IMR-90 (cell line): ENCODE results near the gene NFKB1. TPM values are rescaled to one million over a fixed set of nuclear protein-coding genes. Genes with fewer than 3 reads are reported as not detected.
"Not testable (repeated sequence)": the region's sequence is repeated elsewhere in the genome, so short reads cannot be mapped to it uniquely, and the experiment has no call there.

Experiments
- ATAC-seq: fragments of 200-7000 bp; cut with Tn5 transposase; 2 replicates; pipeline ENCODE4 v1.9.1; 2020; ENCODE audit warnings: low read depth, mild to moderate bottlenecking, moderate library complexity
- BruUV-seq: library from RNA; stranded (reverse); fragments of 400-500 nt; replicated peaks from 2 replicates; lab custom pipeline; 2021; lab: Mats Ljungman, UMichigan
- CTCF ChIA-PET: fragments of 300-600 bp; formaldehyde crosslinking; extraction: SDS; loops from one replicate; lab custom pipeline; 2021; ENCODE audit warnings: antibody characterized with exemption; lab: Yijun Ruan, JAX
- POLR2A ChIA-PET: fragments of 300-600 bp; sonication (Branson Sonifier 250); formaldehyde crosslinking; loops from one replicate; lab custom pipeline; 2022; ENCODE audit warnings: antibody characterized with exemption; ENCODE audit not compliant: unreplicated experiment; lab: Charles Lee
- DNase-seq: peaks from one replicate; pipeline ENCODE4 v3.0.0; 2013
- H2AFZ ChIP-seq: replicated peaks from 2 replicates; pipeline ENCODE3; 2013; ENCODE audit warnings: low read length, mild to moderate bottlenecking; ENCODE audit not compliant: poor library complexity
- H2AK5ac ChIP-seq: 2 replicates; pipeline ENCODE4 v1.6.1; 2013; ENCODE audit warnings: low read depth, low read length, inconsistent platforms
- H2AK9ac ChIP-seq: replicated peaks from 2 replicates; pipeline ENCODE3; 2013; ENCODE audit warnings: mild to moderate bottlenecking, low read depth, low read length, moderate library complexity; ENCODE audit not compliant: poor library complexity
- H2BK120ac ChIP-seq: 2 replicates; pipeline ENCODE4 v1.6.1; 2013; ENCODE audit warnings: low read depth, low read length, inconsistent platforms
- H2BK15ac ChIP-seq: 3 replicates; pipeline ENCODE4 v1.6.1; 2013; ENCODE audit warnings: low read depth, low read length, inconsistent platforms
- H2BK20ac ChIP-seq: 2 replicates; pipeline ENCODE4 v1.6.1; 2013; ENCODE audit warnings: low read depth, mild to moderate bottlenecking, inconsistent platforms, low read length, moderate library complexity
- H2BK5ac ChIP-seq: 2 replicates; pipeline ENCODE4 v1.6.1; 2013; ENCODE audit warnings: mild to moderate bottlenecking, low read depth, low read length, inconsistent platforms; ENCODE audit not compliant: poor library complexity, severe bottlenecking
- H3K14ac ChIP-seq: replicated peaks from 2 replicates; pipeline ENCODE4 v1.6.1; 2013; ENCODE audit warnings: low read depth, low read length, inconsistent platforms
- H3K18ac ChIP-seq: 2 replicates; pipeline ENCODE4 v1.6.1; 2013; ENCODE audit warnings: low read depth, low read length, control low read depth
- H3K23ac ChIP-seq: 2 replicates; pipeline ENCODE4 v1.6.1; 2013; ENCODE audit warnings: low read depth, low read length, inconsistent platforms
- H3K27ac ChIP-seq: 2 replicates; pipeline ENCODE4 v1.5.1; 2013; ENCODE audit warnings: mild to moderate bottlenecking, control low read depth, low read length; ENCODE audit not compliant: insufficient read depth
- H3K27me3 ChIP-seq: 2 replicates; pipeline ENCODE4 v1.6.1; 2013; ENCODE audit warnings: low read length; ENCODE audit not compliant: control insufficient read depth, insufficient read depth
- H3K36me3 ChIP-seq: 2 replicates; pipeline ENCODE4 v1.6.1; 2013; ENCODE audit warnings: low read length, mixed read lengths; ENCODE audit not compliant: control insufficient read depth, insufficient read depth
- H3K4ac ChIP-seq: 2 replicates; pipeline ENCODE4 v1.6.1; 2013; ENCODE audit warnings: low read depth, low read length, inconsistent platforms
- H3K4me1 ChIP-seq: 2 replicates; pipeline ENCODE4 v1.6.1; 2013; ENCODE audit warnings: low read length, mixed read lengths; ENCODE audit not compliant: control insufficient read depth, insufficient read depth
- H3K4me2 ChIP-seq: 2 replicates; pipeline ENCODE4 v1.6.1; 2013; ENCODE audit warnings: low read depth, mild to moderate bottlenecking, control low read depth, low read length, moderate library complexity
- H3K4me3 ChIP-seq: 2 replicates; pipeline ENCODE4 v1.5.1; 2013; ENCODE audit warnings: low read depth, mild to moderate bottlenecking, control low read depth, low read length, moderate library complexity; ENCODE audit not compliant: insufficient read depth
- H3K56ac ChIP-seq: 2 replicates; pipeline ENCODE4 v1.6.1; 2013; ENCODE audit warnings: low read length, inconsistent platforms; ENCODE audit not compliant: insufficient read depth; ENCODE audit errors: extremely low read depth
- H3K79me1 ChIP-seq, 2 experiments: 2 replicates each; pipeline ENCODE4 v1.6.1; 2013; ENCODE audit warnings: low read length in 2 of 2, inconsistent platforms in 1 of 2, low read depth in 1 of 2
- H3K9ac ChIP-seq: 2 replicates; pipeline ENCODE4 v1.6.1; 2013; ENCODE audit warnings: low read depth, low read length, control low read depth
- H3K9me1 ChIP-seq: 2 replicates; pipeline ENCODE4 v1.6.1; 2013; ENCODE audit warnings: low read length, inconsistent platforms; ENCODE audit not compliant: insufficient read depth
- H3K9me3 ChIP-seq: 2 replicates; pipeline ENCODE4 v1.6.1; 2013; ENCODE audit warnings: low read length; ENCODE audit not compliant: control insufficient read depth, insufficient read depth
- H4K20me1 ChIP-seq: 2 replicates; pipeline ENCODE4 v1.6.1; 2013; ENCODE audit warnings: low read length, inconsistent platforms; ENCODE audit not compliant: insufficient read depth
- H4K5ac ChIP-seq: 2 replicates; pipeline ENCODE4 v1.6.1; 2013; ENCODE audit warnings: mild to moderate bottlenecking, low read depth, low read length, control low read depth
- H4K8ac ChIP-seq, 2 experiments: 2 replicates each; pipeline ENCODE4 v1.6.1; 2013; ENCODE audit warnings: low read depth in 2 of 2, low read length in 2 of 2, control low read depth in 1 of 2, inconsistent platforms in 1 of 2
- H4K91ac ChIP-seq: 2 replicates; pipeline ENCODE4 v1.6.1; 2013; ENCODE audit warnings: low read depth, low read length, inconsistent platforms; ENCODE audit not compliant: insufficient read depth
- MAZ ChIP-seq: IDR thresholded peaks from 2 replicates; pipeline ENCODE4 v1.6.1; 2012; ENCODE audit warnings: low read depth, mild to moderate bottlenecking, low read length, improper control_type of control experiment, moderate library complexity, borderline replicate concordance
- NFE2L2 ChIP-seq: fragments of 150-350 bp; IDR thresholded peaks from 2 replicates; pipeline ENCODE4 v1.6.1; 2016; ENCODE audit warnings: low read depth, mild to moderate bottlenecking, low read length
- WGBS, 2 experiments: methylation state at CpG; one replicate each; pipeline versions ENCODE4 v1.1.5 to v1.1.7; 2013; ENCODE audit warnings: missing lambda C conversion rate in 2 of 2; ENCODE audit not compliant: insufficient read length in 1 of 2; ENCODE audit errors: extremely low coverage in 2 of 2; 5-methylcytosine and 5-hydroxymethylcytosine counted together
- dilution Hi-C: fragments of 300-500 bp; cut with HindIII; formaldehyde crosslinking; loops from one replicate; pipeline ENCODE4 v1.14.3; 2018; ENCODE audit warnings: low sequenced_read_pairs; ENCODE audit not compliant: unreplicated experiment
- in situ Hi-C: fragments of 300-500 bp; cut with MboI; formaldehyde crosslinking; loops from 3 replicates; pipeline ENCODE4 v1.14.3; 2019; ENCODE audit warnings: low sequenced_read_pairs, inconsistent platforms, mixed read lengths
- intact Hi-C: fragments of 100-400 bp; cut with micrococcal nuclease; formaldehyde crosslinking; loops from 2 replicates; pipeline ENCODE4 v1.10.0; 2022
- polyA plus RNA-seq, 3 experiments: library from polyadenylated mRNA; depleted of rRNA; stranded (reverse); fragments of >200 nt; gene quantifications; 2 replicates each; pipeline ENCODE4 v1.2.3, GENCODE V29; 2012; ENCODE audit warnings: low replicate concordance in 1 of 3
- total RNA-seq: library from RNA; depleted of rRNA; stranded (reverse); fragments of >200 nt; gene quantifications from 2 replicates; pipeline ENCODE4 v1.2.3, GENCODE V29; 2012
- TF ChIP-seq, protein P1 (sequence below): conservative IDR thresholded peaks from 2 replicates; pipeline ENCODE4 v1.5.1; 2012; ENCODE audit warnings: mild to moderate bottlenecking, low read depth, low read length, improper control_type of control experiment

The NFKB1 gene
- total and polyA plus RNA-seq, 2 of the 4 experiments (the other 2 are of a cell fraction) = 19.8 to 24.6 TPM

DNA sequence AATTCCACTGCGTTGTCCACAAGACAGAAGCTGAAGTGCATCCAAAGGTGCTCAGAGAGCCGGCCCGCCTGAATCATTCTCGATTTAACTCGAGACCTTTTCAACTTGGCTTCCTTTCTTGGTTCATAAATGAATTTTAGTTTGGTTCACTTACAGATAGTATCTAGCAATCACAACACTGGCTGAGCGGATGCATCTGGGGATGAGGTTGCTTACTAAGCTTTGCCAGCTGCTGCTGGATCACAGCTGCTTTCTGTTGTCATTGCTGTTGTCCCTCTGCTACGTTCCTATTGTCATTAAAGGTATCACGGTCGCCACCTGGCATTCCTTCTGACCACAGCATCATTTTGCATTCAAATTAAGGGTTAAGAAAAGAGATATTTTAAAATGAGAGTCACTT, 115.5 kb downstream of the NFKB1 start:
- no peak overlapping the region for H2BK20ac ChIP-seq
- no peak overlapping the region for H4K8ac ChIP-seq
- H3K27ac ChIP-seq = no peak overlapping the region
- H3K14ac ChIP-seq = no peak overlapping the region
- CTCF ChIA-PET = no interaction called here
- H4K5ac ChIP-seq = no peak overlapping the region
- peaks cover 32% of the 10 kb centered on the region for H3K36me3 ChIP-seq
- TF ChIP-seq, protein P1, sequence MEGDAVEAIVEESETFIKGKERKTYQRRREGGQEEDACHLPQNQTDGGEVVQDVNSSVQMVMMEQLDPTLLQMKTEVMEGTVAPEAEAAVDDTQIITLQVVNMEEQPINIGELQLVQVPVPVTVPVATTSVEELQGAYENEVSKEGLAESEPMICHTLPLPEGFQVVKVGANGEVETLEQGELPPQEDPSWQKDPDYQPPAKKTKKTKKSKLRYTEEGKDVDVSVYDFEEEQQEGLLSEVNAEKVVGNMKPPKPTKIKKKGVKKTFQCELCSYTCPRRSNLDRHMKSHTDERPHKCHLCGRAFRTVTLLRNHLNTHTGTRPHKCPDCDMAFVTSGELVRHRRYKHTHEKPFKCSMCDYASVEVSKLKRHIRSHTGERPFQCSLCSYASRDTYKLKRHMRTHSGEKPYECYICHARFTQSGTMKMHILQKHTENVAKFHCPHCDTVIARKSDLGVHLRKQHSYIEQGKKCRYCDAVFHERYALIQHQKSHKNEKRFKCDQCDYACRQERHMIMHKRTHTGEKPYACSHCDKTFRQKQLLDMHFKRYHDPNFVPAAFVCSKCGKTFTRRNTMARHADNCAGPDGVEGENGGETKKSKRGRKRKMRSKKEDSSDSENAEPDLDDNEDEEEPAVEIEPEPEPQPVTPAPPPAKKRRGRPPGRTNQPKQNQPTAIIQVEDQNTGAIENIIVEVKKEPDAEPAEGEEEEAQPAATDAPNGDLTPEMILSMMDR = no peak
- TF ChIP-seq NFE2L2 = no peak
- no peak for TF ChIP-seq MAZ
- H2AK9ac ChIP-seq = no peak overlapping the region
- no peaks in the 10 kb centered on the region for H3K27me3 ChIP-seq
- no peaks in the 10 kb centered on the region for H3K79me1 ChIP-seq
- H3K56ac ChIP-seq = no peak overlapping the region
- H3K23ac ChIP-seq = no peak overlapping the region
- no peak overlapping the region for H3K4ac ChIP-seq
- H2AK5ac ChIP-seq = no peak overlapping the region
- intact Hi-C loops (no loop called here), in situ Hi-C loops (loop anchor here (5.0 kb wide), 1 partner anchor 391 kb away; no protein-coding TSS in a partner anchor), dilution Hi-C loops (loop anchor here (25.0 kb wide), 1 partner anchor 396 kb away; the partner anchor contains the start of gene SLC9B1)
- H3K4me3 ChIP-seq = no peak overlapping the region
- no peak for ATAC-seq
- H3K9me3 ChIP-seq = no peaks in the 10 kb centered on the region
- no peak for DNase-seq
- no peaks in the 10 kb centered on the region; the same call in 1 of the 2 replicates for H3K9me1 ChIP-seq
- H2AFZ ChIP-seq = no peak overlapping the region
- H2BK15ac ChIP-seq = no peak overlapping the region
- H2BK120ac ChIP-seq = no peak overlapping the region
- BruUV-seq = TSS peak; percentile 76
- no peak overlapping the region for H3K4me2 ChIP-seq
- H3K18ac ChIP-seq = no peak overlapping the region
- POLR2A ChIA-PET = no interaction called here
- no peak overlapping the region for H3K9ac ChIP-seq
- 80% methylated on average over 1 of the region's 9 CpGs; no CpG with 5 or more reads in 1 of the 2 experiments for WGBS, 2 experiments
- H4K20me1 ChIP-seq = no peaks in the 10 kb centered on the region; the same call in 1 of the 2 replicates
- H2BK5ac ChIP-seq = no peak overlapping the region
- H4K91ac ChIP-seq = no peak overlapping the region
- H3K4me1 ChIP-seq = peaks cover 7% of the 10 kb centered on the region

DNA sequence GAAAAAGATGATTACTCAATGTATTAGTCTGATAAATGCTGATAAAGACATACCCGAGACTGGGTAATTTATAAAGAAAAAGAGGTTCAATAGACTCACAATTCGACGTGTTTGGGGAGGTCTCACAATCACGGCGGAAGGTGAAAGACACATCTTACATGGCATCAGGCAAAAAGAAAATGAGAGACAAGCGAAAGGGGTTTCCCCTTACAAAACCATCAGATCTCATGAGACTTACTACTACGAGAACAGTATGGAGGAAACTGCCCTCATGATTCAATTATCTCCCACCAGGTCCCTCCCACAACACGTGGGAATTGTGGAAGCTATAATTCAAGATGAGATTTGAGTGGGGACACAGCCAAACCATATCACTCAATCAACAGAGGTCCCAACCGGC, 117.9 kb downstream of the NFKB1 start:
- 100% methylated on average over 2 of the region's 9 CpGs; no CpG with 5 or more reads in 1 of the 2 experiments for WGBS, 2 experiments
- H3K23ac ChIP-seq, H2BK15ac ChIP-seq, DNase-seq, H3K18ac ChIP-seq, H4K5ac ChIP-seq, H2BK5ac ChIP-seq, ATAC-seq, H3K79me1 ChIP-seq, H2AFZ ChIP-seq, H4K8ac ChIP-seq, H3K9me1 ChIP-seq, H4K91ac ChIP-seq, H3K4me2 ChIP-seq, H4K20me1 ChIP-seq, H3K4me1 ChIP-seq, H3K4ac ChIP-seq, H3K56ac ChIP-seq, POLR2A ChIA-PET, BruUV-seq, H2AK9ac ChIP-seq, H3K9me3 ChIP-seq, H2BK120ac ChIP-seq, intact Hi-C loops, H3K9ac ChIP-seq, H3K27ac ChIP-seq, H2BK20ac ChIP-seq, H3K27me3 ChIP-seq, H3K4me3 ChIP-seq, H3K14ac ChIP-seq, H2AK5ac ChIP-seq: not testable (repeated sequence)
- peaks cover 14% of the 10 kb centered on the region for H3K36me3 ChIP-seq
- dilution Hi-C loops = loop anchor here (25.0 kb wide), 1 partner anchor 393 kb away; the partner anchor contains the start of gene SLC9B1
- CTCF ChIA-PET = interaction anchor here (0.8 to 2.3 kb wide), 2 partner anchors 8 to 390 kb away, joined by 4 to 19 read pairs; no protein-coding TSS in a partner anchor
- in situ Hi-C loops = loop anchor here (5.0 kb wide), 1 partner anchor 388 kb away; no protein-coding TSS in a partner anchor
